ENCODE data around the gene NGLY1. TPM values are rescaled to one million over a fixed set of nuclear protein-coding genes. Genes with fewer than 3 reads are reported as not detected.

The NGLY1 gene
- total RNA-seq, 1 donor from 2014 or later = 23.9 TPM

- H3K4me2 ChIP-seq (ENCODE audit: low read length) = no peak overlapping the region
- FAIRE-seq (no peak), DNase-seq (ENCODE audit: low read depth) (no peak)
- H4K20me1 ChIP-seq (ENCODE audit: insufficient read depth, low read length) = no peaks in the 10 kb centered on the region
- Mint-ChIP-seq H3K4me3 (ENCODE audit: unreplicated experiment) (no peak overlapping the region), H3K9me3 (ENCODE audit: unreplicated experiment) (no peaks in the 10 kb centered on the region), H3K36me3 (ENCODE audit: low read depth, unreplicated experiment) (no peaks in the 10 kb centered on the region), H3K4me1 (ENCODE audit: low read depth, unreplicated experiment) (peaks cover 1% of the 10 kb centered on the region), H3K27me3 (ENCODE audit: low read depth, unreplicated experiment) (no peaks in the 10 kb centered on the region), H3K27ac (ENCODE audit: unreplicated experiment) (no peak overlapping the region)
- no peak for TF ChIP-seq EZH2 (IDR thresholded peaks at IDR 0.05; ENCODE audit: insufficient read depth, low read length)
- TF ChIP-seq CTCF (IDR thresholded peaks at IDR 0.05; ENCODE audit: insufficient read depth, low read depth, low read length) = no peak
- H3K9ac ChIP-seq (ENCODE audit: low read length) = no peak overlapping the region
- no peaks in the 10 kb centered on the region for H3K9me3 ChIP-seq (ENCODE audit: insufficient read depth, low read depth, low read length)
- H3K79me2 ChIP-seq (ENCODE audit: insufficient read depth, low read length) = no peaks in the 10 kb centered on the region
- H3K27ac ChIP-seq (ENCODE audit: low read depth, low read length) = no peak overlapping the region
- H3K27me3 ChIP-seq (ENCODE audit: insufficient read depth, low read length) = peaks cover 2% of the 10 kb centered on the region
- no peaks in the 10 kb centered on the region for H3K4me1 ChIP-seq (ENCODE audit: insufficient read depth, low read length)
- no peaks in the 10 kb centered on the region for H3K36me3 ChIP-seq (ENCODE audit: insufficient read depth, low read length)
- H2AFZ ChIP-seq (ENCODE audit: low read depth, low read length) = no peak overlapping the region
- no peak overlapping the region for H3K4me3 ChIP-seq (ENCODE audit: insufficient read depth, low read depth, low read length)
These were observed 47.4 kb upstream of the NGLY1 start for GRCh38 chr3:25830373-25831280.

- Mint-ChIP-seq H3K4me3 (ENCODE audit: unreplicated experiment) (no peak overlapping the region), H3K4me1 (ENCODE audit: low read depth, unreplicated experiment) (peaks cover under 1% of the 10 kb centered on the region), H3K9me3 (ENCODE audit: unreplicated experiment) (no peaks in the 10 kb centered on the region), H3K27me3 (ENCODE audit: low read depth, unreplicated experiment) (no peaks in the 10 kb centered on the region), H3K27ac (ENCODE audit: unreplicated experiment) (no peak overlapping the region), H3K36me3 (ENCODE audit: low read depth, unreplicated experiment) (no peaks in the 10 kb centered on the region)
- H3K4me2 ChIP-seq (ENCODE audit: low read length) = no peak overlapping the region
- H4K20me1 ChIP-seq (ENCODE audit: insufficient read depth, low read length) = no peaks in the 10 kb centered on the region
- no peaks in the 10 kb centered on the region for H3K36me3 ChIP-seq (ENCODE audit: insufficient read depth, low read length)
- TF ChIP-seq EZH2 (IDR thresholded peaks at IDR 0.05; ENCODE audit: insufficient read depth, low read length) = no peak
- no peak for TF ChIP-seq CTCF (IDR thresholded peaks at IDR 0.05; ENCODE audit: insufficient read depth, low read depth, low read length)
- H3K27ac ChIP-seq (ENCODE audit: low read depth, low read length) = no peak overlapping the region
- peaks cover 2% of the 10 kb centered on the region for H3K27me3 ChIP-seq (ENCODE audit: insufficient read depth, low read length)
- H3K4me3 ChIP-seq (ENCODE audit: insufficient read depth, low read depth, low read length) = no peak overlapping the region
- no peaks in the 10 kb centered on the region for H3K79me2 ChIP-seq (ENCODE audit: insufficient read depth, low read length)
- H2AFZ ChIP-seq (ENCODE audit: low read depth, low read length) = no peak overlapping the region
- FAIRE-seq = no peak
- no peaks in the 10 kb centered on the region for H3K9me3 ChIP-seq (ENCODE audit: insufficient read depth, low read depth, low read length)
- H3K9ac ChIP-seq (ENCODE audit: low read length) = no peak overlapping the region
- H3K4me1 ChIP-seq (ENCODE audit: insufficient read depth, low read length) = no peaks in the 10 kb centered on the region
- DNase-seq (ENCODE audit: low read depth) = no peak
These were observed 43.3 kb upstream of the NGLY1 start for GRCh38 chr3:25826510-25826909.

- no peak overlapping the region for H2AFZ ChIP-seq (ENCODE audit: low read depth, low read length)
- H3K27ac Mint-ChIP-seq (ENCODE audit: unreplicated experiment) = no peak overlapping the region
- H3K4me2 ChIP-seq (ENCODE audit: low read length) = no peak overlapping the region
- DNase-seq (ENCODE audit: low read depth) (no peak), FAIRE-seq (no peak)
- no peak overlapping the region for H3K27ac ChIP-seq (ENCODE audit: low read depth, low read length)
- H3K4me1 Mint-ChIP-seq (ENCODE audit: low read depth, unreplicated experiment) = peaks cover 12% of the 10 kb centered on the region
- no peaks in the 10 kb centered on the region for H3K9me3 ChIP-seq (ENCODE audit: insufficient read depth, low read depth, low read length)
- H3K27me3 Mint-ChIP-seq (ENCODE audit: low read depth, unreplicated experiment) = no peaks in the 10 kb centered on the region
- H4K20me1 ChIP-seq (ENCODE audit: insufficient read depth, low read length) = no peaks in the 10 kb centered on the region
- TF ChIP-seq EZH2 (IDR thresholded peaks at IDR 0.05; ENCODE audit: insufficient read depth, low read length) = no peak
- TF ChIP-seq CTCF (IDR thresholded peaks at IDR 0.05; ENCODE audit: insufficient read depth, low read depth, low read length) = no peak
- no peak overlapping the region for H3K4me3 Mint-ChIP-seq (ENCODE audit: unreplicated experiment)
- H3K27me3 ChIP-seq (ENCODE audit: insufficient read depth, low read length) = peaks cover 2% of the 10 kb centered on the region
- H3K4me1 ChIP-seq (ENCODE audit: insufficient read depth, low read length) = peaks cover 5% of the 10 kb centered on the region
- no peak overlapping the region for H3K9ac ChIP-seq (ENCODE audit: low read length)
- no peaks in the 10 kb centered on the region for H3K79me2 ChIP-seq (ENCODE audit: insufficient read depth, low read length)
- H3K9me3 Mint-ChIP-seq (ENCODE audit: unreplicated experiment) = no peaks in the 10 kb centered on the region
- no peaks in the 10 kb centered on the region for H3K36me3 ChIP-seq (ENCODE audit: insufficient read depth, low read length)
- no peaks in the 10 kb centered on the region for H3K36me3 Mint-ChIP-seq (ENCODE audit: low read depth, unreplicated experiment)
- no peak overlapping the region for H3K4me3 ChIP-seq (ENCODE audit: insufficient read depth, low read depth, low read length)
These were observed 40.1 kb upstream of the NGLY1 start for GRCh38 chr3:25823314-25823713.

All from astrocyte (in vitro differentiated cells and primary cell).